Renal pelvis (tissue), 4 donors: ENCODE results near the gene SLF2. TPM values are rescaled to one million over a fixed set of nuclear protein-coding genes. Genes with fewer than 3 reads are reported as not detected.

Experiments used
- DNase-seq: peaks from one replicate; pipeline ENCODE4 v3.0.0-alpha.2; 2013
- polyA plus RNA-seq, 3 donors: library from polyadenylated mRNA; unstranded; fragments of 120-200 nt; gene quantifications; one replicate each; pipeline ENCODE4 v1.2.1, GENCODE V29; 2013; ENCODE audit not compliant: insufficient read length in 3 of 3

SLF2 gene
- polyA plus RNA-seq, 3 donors, result 29.9 to 47.6 (median 44.8) TPM

GRCh38 chr10:100895896-100896295 lies 16.9 kb upstream of the SLF2 start:
- no peak for DNase-seq

GRCh38 chr10:100896876-100897461 lies 15.8 kb upstream of the SLF2 start:
- DNase-seq, result no peak

GRCh38 chr10:100897976-100898375 lies 14.8 kb upstream of the SLF2 start:
- DNase-seq, result no peak

- DNase-seq, result no peak
Measured at GRCh38 chr10:100899171-100899570, 13.6 kb upstream of the SLF2 start.

- no peak for DNase-seq
Measured at GRCh38 chr10:100901051-100901450, 11.7 kb upstream of the SLF2 start.

GRCh38 chr10:100902622-100903021 lies 10.1 kb upstream of the SLF2 start:
- DNase-seq, result no peak

- DNase-seq, result no peak
Measured at GRCh38 chr10:100904917-100905316, 7.8 kb upstream of the SLF2 start.

GRCh38 chr10:100907175-100907574 lies 5.6 kb upstream of the SLF2 start:
- no peak for DNase-seq

- DNase-seq, result no peak
Measured at GRCh38 chr10:100907773-100908363, 4.9 kb upstream of the SLF2 start.

- DNase-seq, result no peak
Measured at GRCh38 chr10:100908378-100908777, 4.4 kb upstream of the SLF2 start.

GRCh38 chr10:100909501-100910263 lies 3.1 kb upstream of the SLF2 start:
- peak; percentile 73 for DNase-seq

- no peak for DNase-seq
Measured at GRCh38 chr10:100911472-100911871, 1.3 kb upstream of the SLF2 start.

- DNase-seq, result no peak
Measured at GRCh38 chr10:100912013-100912604, 654 bp upstream of the SLF2 start.

GRCh38 chr10:100913470-100913865 lies 705 bp downstream of the SLF2 start:
- no peak for DNase-seq

- DNase-seq, result no peak
Measured at GRCh38 chr10:100917071-100917470, 4.3 kb downstream of the SLF2 start.

GRCh38 chr10:100923580-100923979 lies 10.8 kb downstream of the SLF2 start:
- DNase-seq, result no peak

GRCh38 chr10:100927266-100927665 lies 14.5 kb downstream of the SLF2 start:
- DNase-seq, result no peak

GRCh38 chr10:100928039-100928438 lies 15.3 kb downstream of the SLF2 start:
- DNase-seq, result no peak

- no peak for DNase-seq
Measured at GRCh38 chr10:100930368-100930767, 17.6 kb downstream of the SLF2 start.

GRCh38 chr10:100934084-100934659 lies 21.4 kb downstream of the SLF2 start:
- no peak for DNase-seq

GRCh38 chr10:100939763-100940344 lies 27.1 kb downstream of the SLF2 start:
- DNase-seq, result no peak

GRCh38 chr10:100942229-100942628 lies 29.5 kb downstream of the SLF2 start:
- DNase-seq, result no peak
